AG09309 (cell line): ENCODE measurements around the gene PPP1R18.

Experiments used
- DNase-seq: peaks from one replicate; pipeline ENCODE4 v3.0.0-alpha.2; 2010; ENCODE audit warnings: low read depth
- H3K4me3 ChIP-seq: 2 replicates; pipeline ENCODE4 v1.5.1; 2011; ENCODE audit warnings: mild to moderate bottlenecking, low read depth, low read length, moderate library complexity; ENCODE audit not compliant: control insufficient read depth
- CTCF ChIP-seq: IDR thresholded peaks from 2 replicates; pipeline ENCODE4 v1.5.1; 2011; ENCODE audit warnings: mild to moderate bottlenecking, low read depth, low read length, inconsistent platforms; ENCODE audit not compliant: insufficient read depth, control insufficient read depth; ENCODE audit errors: missing control alignments

PPP1R18 gene

GRCh38 chr6:30690403-30691207 lies 4.2 kb upstream of the PPP1R18 start, which contains the start of gene NRM:
Gene NRM (minus strand): TSS chr6:30690984. CDS start chr6:30690974, 10 bp downstream.
- H3K4me3 ChIP-seq, result peak within 1 kb of the TSS; percentile 83
- DNase-seq, result no peak
- no peak for TF ChIP-seq CTCF

- peak overlapping the region; percentile 83 for H3K4me3 ChIP-seq
- TF ChIP-seq CTCF, result no peak
- no peak for DNase-seq
These were observed 3.5 kb upstream of the PPP1R18 start for GRCh38 chr6:30689985-30690384.

- TF ChIP-seq CTCF, result no peak
- no peak for DNase-seq
- no peak overlapping the region for H3K4me3 ChIP-seq
These were observed 2.8 kb upstream of the PPP1R18 start for GRCh38 chr6:30689022-30689865.

GRCh38 chr6:30688569-30688968 lies 2.1 kb upstream of the PPP1R18 start:
- no peak for TF ChIP-seq CTCF
- H3K4me3 ChIP-seq, result peak overlapping the region; percentile 89
- no peak for DNase-seq

GRCh38 chr6:30687659-30688431 lies 1.4 kb upstream of the PPP1R18 start:
- DNase-seq, result no peak
- peak overlapping the region; percentile 89 for H3K4me3 ChIP-seq
- TF ChIP-seq CTCF, result peak; percentile 46
